Vagina (tissue), 2 donors: ENCODE measurements around the gene AQP10. TPM values are rescaled to one million over a fixed set of nuclear protein-coding genes. Genes with fewer than 3 reads are reported as not detected.
"Not testable (repeated sequence)": the region's sequence is repeated elsewhere in the genome, so short reads cannot be mapped to it uniquely, and the experiment has no call there.

Experiments used
- DNase-seq, 2 donors: peaks; one replicate each; pipeline ENCODE4 v3.0.0-alpha.2; 2017; ENCODE audit errors: extremely low spot score in 2 of 2
- H3K27ac ChIP-seq: fragments of 200-600 bp; sonication (generic); one replicate; pipeline ENCODE4 v1.5.1; 2019
- H3K27me3 ChIP-seq: fragments of 200-600 bp; sonication (generic); one replicate; pipeline ENCODE4 v1.5.1; 2019
- H3K36me3 ChIP-seq, 2 donors: fragments of 200-600 bp; sonication (generic); one replicate each; pipeline ENCODE4 v1.5.1; 2017 to 2019
- H3K4me1 ChIP-seq: fragments of 200-600 bp; sonication (generic); one replicate; pipeline ENCODE4 v1.5.1; 2019
- H3K4me3 ChIP-seq, 2 donors: fragments of 200-600 bp; sonication (generic); 1 replicate in 1 of 2; 2 replicates in 1 of 2; pipeline ENCODE4 v1.5.1; 2016 to 2019
- H3K9me3 ChIP-seq: fragments of 200-600 bp; sonication (generic); one replicate; pipeline ENCODE4 v1.5.1; 2019
- CTCF ChIP-seq, 3 experiments: fragments of 450-650 bp in 2 of 3; fragments of 200-600 bp in 1 of 3; sonication (generic) in 1 of 3; IDR thresholded peaks; one replicate each; pipeline ENCODE4 v1.5.1; 2017 to 2019; ENCODE audit warnings: antibody characterized with exemption in 3 of 3, mild to moderate bottlenecking in 2 of 3, moderate library complexity in 2 of 3
- POLR2A ChIP-seq, 2 donors: fragments of 450-650 bp; IDR thresholded peaks; one replicate each; pipeline ENCODE4 v1.6.1; 2017; ENCODE audit warnings: antibody characterized with exemption in 2 of 2, mild to moderate bottlenecking in 2 of 2, moderate library complexity in 2 of 2
- POLR2AphosphoS5 ChIP-seq, 2 donors: sonication (generic); formaldehyde crosslinking; IDR thresholded peaks; one replicate each; pipeline ENCODE4 v1.9.0; 2017; ENCODE audit warnings: antibody characterized with exemption in 2 of 2, mild to moderate bottlenecking in 2 of 2, low read depth in 1 of 2; ENCODE audit not compliant: insufficient read depth in 1 of 2
- intact Hi-C: fragments of 100-400 bp; cut with DNase I; formaldehyde crosslinking; loops from one replicate; pipeline ENCODE4 v1.15.1; 2023
- total RNA-seq: library from RNA; depleted of rRNA; stranded (reverse); fragments of >200 nt; gene quantifications from one replicate; pipeline ENCODE4 v1.2.3, GENCODE V29; 2016

The AQP10 gene
- not detected for total RNA-seq

GRCh38 chr1:154320882-154321608, at the start of gene AQP10:
Gene AQP10 (plus strand): TSS chr1:154321093. CDS start chr1:154321156, 63 bp downstream.
- Histone ChIP-seq H3K36me3 (no peaks in the 10 kb centered on the region), H3K4me3 (no peak within 1 kb of the TSS), H3K4me1 (peaks cover 3% of the 10 kb centered on the region), H3K27me3 (no peaks in the 10 kb centered on the region), H3K27ac (no peak within 1 kb of the TSS), H3K9me3 (no peaks in the 10 kb centered on the region)
- intact Hi-C loops, result no loop called here
- DNase-seq, result no peak
- TF ChIP-seq POLR2AphosphoS5 (IDR thresholded peaks at IDR 0.05; ENCODE audit: insufficient read depth in 1 of 2, low read depth in 1 of 2), result no peak
- no peak for TF ChIP-seq POLR2A (IDR thresholded peaks at IDR 0.05)
- TF ChIP-seq CTCF (IDR thresholded peaks at IDR 0.05), result no peak

- peaks cover 0 to 36% of the 10 kb centered on the region in 2 donors for H3K36me3 ChIP-seq
- no peaks in the 10 kb centered on the region for H3K27me3 ChIP-seq
- intact Hi-C loops, result no loop called here
These were observed 48.5 kb upstream of the AQP10 start, which contains the start of gene HAX1 for GRCh38 chr1:154272217-154272998. Gene HAX1 (plus strand): TSS chr1:154272629. CDS start chr1:154272724, 95 bp downstream.

GRCh38 chr1:154272999-154273563, 47.8 kb upstream of the AQP10 start:
- DNase-seq, result no peak
- H3K36me3 ChIP-seq, result peaks cover 0 to 32% of the 10 kb centered on the region in 2 donors
- H3K4me3 ChIP-seq, result peak overlapping the region; percentile 77 to 94

More at GRCh38 chr1:154272217-154272998, 48.5 kb upstream of the AQP10 start, which contains the start of gene HAX1:
- H3K4me1 ChIP-seq, result peaks cover 20% of the 10 kb centered on the region
- DNase-seq, result peak in 1 of 2 donors; percentile 97
- TF ChIP-seq CTCF (IDR thresholded peaks at IDR 0.05), result peak; percentile 55 to 75 (median 71)
- peak in 1 of 2 donors; percentile 69 for TF ChIP-seq POLR2A (IDR thresholded peaks at IDR 0.05)
- TF ChIP-seq POLR2AphosphoS5 (IDR thresholded peaks at IDR 0.05; ENCODE audit: insufficient read depth in 1 of 2, low read depth in 1 of 2), result peak; percentile 93 to 95
- H3K27ac ChIP-seq, result peak within 1 kb of the TSS; percentile 93
- H3K9me3 ChIP-seq, result no peaks in the 10 kb centered on the region
- H3K4me3 ChIP-seq, result peak within 1 kb of the TSS; percentile 77 to 94

GRCh38 chr1:154276797-154277196, 44.1 kb upstream of the AQP10 start:
- intact Hi-C loops, result no loop called here
- Histone ChIP-seq H3K27ac (no peak overlapping the region), H3K9me3 (no peaks in the 10 kb centered on the region), H3K4me1 (peaks cover 16% of the 10 kb centered on the region), H3K36me3 (peaks cover 0 to 14% of the 10 kb centered on the region in 2 donors), H3K4me3 (no peak overlapping the region), H3K27me3 (no peaks in the 10 kb centered on the region)
- no peak for DNase-seq
- TF ChIP-seq POLR2AphosphoS5 (IDR thresholded peaks at IDR 0.05; ENCODE audit: insufficient read depth in 1 of 2, low read depth in 1 of 2) (no peak), CTCF (IDR thresholded peaks at IDR 0.05) (no peak), POLR2A (IDR thresholded peaks at IDR 0.05) (no peak)

More at GRCh38 chr1:154272999-154273563, 47.8 kb upstream of the AQP10 start:
- Histone ChIP-seq H3K27me3 (no peaks in the 10 kb centered on the region), H3K9me3 (no peaks in the 10 kb centered on the region), H3K27ac (peak overlapping the region; percentile 93), H3K4me1 (peaks cover 20% of the 10 kb centered on the region)
- TF ChIP-seq CTCF (IDR thresholded peaks at IDR 0.05) (no peak), POLR2A (IDR thresholded peaks at IDR 0.05) (no peak), POLR2AphosphoS5 (IDR thresholded peaks at IDR 0.05; ENCODE audit: insufficient read depth in 1 of 2, low read depth in 1 of 2) (no peak)
- intact Hi-C loops, result no loop called here

GRCh38 chr1:154287591-154287990, 33.3 kb upstream of the AQP10 start:
- not testable (repeated sequence) for H3K27me3 ChIP-seq, H3K36me3 ChIP-seq, H3K4me3 ChIP-seq, H3K4me1 ChIP-seq, H3K9me3 ChIP-seq, DNase-seq, H3K27ac ChIP-seq
- intact Hi-C loops, result loop anchor here (5.0 kb wide), 1 partner anchor 180 kb away; no protein-coding TSS in a partner anchor
